NCI-H69 (cell line): ENCODE results near the gene MACROD1.

ENCODE experiments used
- DNase-seq: peaks from one replicate; lab custom pipeline; 2025; lab: John Stamatoyannopoulos, UW

The MACROD1 gene

DNA sequence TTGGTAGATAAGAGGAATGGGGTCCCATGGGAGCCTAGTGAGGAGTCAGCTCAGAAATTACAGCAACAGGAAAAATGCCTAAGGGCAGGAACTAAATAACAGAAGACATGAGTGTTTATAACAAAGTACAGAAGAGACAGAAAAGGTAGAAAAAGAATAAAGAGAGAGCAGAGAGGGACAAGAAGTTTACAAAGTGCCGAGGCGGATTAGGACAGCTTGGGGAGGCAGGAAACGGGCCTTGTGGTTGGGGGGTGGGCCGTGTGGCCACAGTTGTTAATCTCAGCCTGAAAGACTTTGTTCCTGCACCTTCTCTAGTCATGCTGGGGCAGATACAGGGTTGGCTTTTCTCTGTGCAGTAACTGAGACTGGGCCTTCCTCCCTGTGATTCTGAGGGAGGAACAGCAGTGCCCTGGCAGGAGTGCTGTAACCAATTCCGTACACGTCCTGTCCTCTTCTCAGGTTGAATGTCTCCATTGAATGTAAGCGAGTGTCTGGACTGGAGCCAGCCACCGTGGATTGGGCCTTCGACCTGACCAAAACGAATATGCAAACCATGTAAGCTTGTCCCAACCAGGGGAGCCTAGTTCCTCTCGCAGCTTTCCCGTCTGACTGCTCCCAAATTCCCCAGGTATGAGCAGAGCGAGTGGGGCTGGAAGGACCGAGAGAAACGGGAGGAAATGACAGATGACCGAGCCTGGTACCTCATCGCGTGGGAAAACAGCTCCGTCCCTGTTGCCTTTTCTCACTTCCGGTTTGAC lies 214.0 kb downstream of the MACROD1 start:
- DNase-seq = no peak
